ENCODE measurements around the gene ZMIZ1. TPM values are rescaled to one million over a fixed set of nuclear protein-coding genes. Genes with fewer than 3 reads are reported as not detected.

Gene ZMIZ1
- total RNA-seq, 4 donors from 2014 or later: 22.7 to 37.5 (median 31.7) TPM

DNA sequence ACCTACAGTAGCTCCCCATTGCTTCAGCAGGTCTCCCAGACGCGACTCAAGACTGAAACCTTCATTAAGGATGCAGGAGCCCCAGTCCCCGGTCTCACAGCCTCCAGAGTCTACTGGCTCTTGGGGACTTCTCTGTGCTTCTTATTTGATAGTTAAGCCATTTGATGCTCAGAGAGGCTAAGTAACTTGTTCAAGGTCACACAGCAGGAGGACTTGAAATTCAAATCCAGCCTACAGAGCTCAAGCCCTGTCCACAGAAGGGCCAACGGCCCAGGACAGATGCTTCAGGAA lies 21.2 kb upstream of the ZMIZ1 start:
- Histone ChIP-seq H3K4me1 (peaks cover 0 to 10% of the 10 kb centered on the region in 2 donors), H3K9me3 (no peaks in the 10 kb centered on the region), H3K4me3 (no peak overlapping the region), H3K27ac (no peak overlapping the region), H3K27me3 (no peaks in the 10 kb centered on the region), H3K36me3 (no peaks in the 10 kb centered on the region)
- TF ChIP-seq POLR2A (IDR thresholded peaks at IDR 0.05): no peak
- TF ChIP-seq CTCF (IDR thresholded peaks at IDR 0.05 in 4 of 5, conservative IDR thresholded peaks at IDR 0.05 in 1 of 5): no peak
- DNase-seq (no peak), ATAC-seq (no peak)
- in situ Hi-C loops (cut with MboI; ENCODE audit: low sequenced_read_pairs in 4 of 4): no loop called here
- intact Hi-C loops (cut with DNase I; ENCODE audit: low total_unique reads): no loop called here

GRCh38 chr10:79047875-79048638 lies 20.7 kb upstream of the ZMIZ1 start:
- Histone ChIP-seq H3K27ac (no peak overlapping the region), H3K27me3 (no peaks in the 10 kb centered on the region), H3K36me3 (no peaks in the 10 kb centered on the region), H3K9me3 (no peaks in the 10 kb centered on the region), H3K4me3 (no peak overlapping the region), H3K4me1 (peaks cover 0 to 10% of the 10 kb centered on the region in 2 donors)
- TF ChIP-seq POLR2A (IDR thresholded peaks at IDR 0.05): no peak
- TF ChIP-seq CTCF (IDR thresholded peaks at IDR 0.05 in 4 of 5, conservative IDR thresholded peaks at IDR 0.05 in 1 of 5): no peak
- DNase-seq: no peak
- in situ Hi-C loops (cut with MboI; ENCODE audit: low sequenced_read_pairs in 4 of 4): no loop called here
- intact Hi-C loops (cut with DNase I; ENCODE audit: low total_unique reads): no loop called here
- ATAC-seq: no peak

DNA sequence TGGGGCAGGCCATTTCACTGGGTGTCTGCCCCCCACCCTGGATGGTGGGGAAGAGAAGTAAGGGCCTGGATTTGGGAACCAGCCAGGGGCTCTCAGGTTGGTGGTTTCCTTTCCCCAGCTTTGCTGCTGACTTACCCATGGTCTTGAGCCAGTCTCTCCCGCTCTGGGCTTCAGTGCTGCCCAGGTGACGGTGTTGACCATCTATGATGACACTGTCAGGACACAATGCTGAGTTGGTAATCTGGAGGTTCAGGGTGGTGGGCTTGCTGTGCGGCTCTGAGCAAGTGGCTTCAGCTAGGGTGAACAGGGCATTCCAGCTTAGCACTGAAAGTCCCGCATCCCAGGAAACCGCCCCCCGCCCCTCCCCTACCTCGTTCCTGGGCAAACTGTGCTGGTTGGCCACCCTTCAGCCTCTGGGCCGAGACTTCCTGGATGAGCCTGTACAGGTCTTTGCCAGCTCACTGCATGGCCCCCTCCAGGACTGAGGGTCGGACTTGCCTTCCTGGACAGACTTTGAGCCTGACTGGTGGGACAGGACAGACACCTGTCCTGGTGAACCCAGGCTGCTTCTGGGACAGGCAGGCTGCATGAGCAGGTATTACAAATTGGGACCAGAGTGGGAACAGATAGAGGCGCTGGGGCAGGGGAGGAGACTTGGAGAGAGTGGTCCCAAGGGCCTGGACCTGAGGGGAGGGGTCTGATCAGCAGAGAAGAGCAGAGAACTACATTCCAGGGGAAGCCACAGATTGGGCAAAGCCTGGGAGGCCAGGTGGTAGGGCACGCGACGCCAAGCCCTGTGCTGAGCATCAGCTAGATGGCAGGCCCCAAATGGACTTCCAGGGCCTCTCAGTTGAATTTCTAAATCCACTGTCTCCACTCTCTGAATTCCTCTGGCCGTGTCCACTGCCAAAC lies 19.9 kb upstream of the ZMIZ1 start:
- Histone ChIP-seq H3K9me3 (no peaks in the 10 kb centered on the region), H3K4me3 (no peak overlapping the region), H3K27me3 (no peaks in the 10 kb centered on the region), H3K27ac (no peak overlapping the region), H3K36me3 (no peaks in the 10 kb centered on the region), H3K4me1 (peaks cover 0 to 10% of the 10 kb centered on the region in 2 donors)
- intact Hi-C loops (cut with DNase I; ENCODE audit: low total_unique reads): no loop called here
- in situ Hi-C loops (cut with MboI; ENCODE audit: low sequenced_read_pairs in 4 of 4): no loop called here
- DNase-seq (no peak), ATAC-seq (no peak)
- TF ChIP-seq CTCF (IDR thresholded peaks at IDR 0.05 in 4 of 5, conservative IDR thresholded peaks at IDR 0.05 in 1 of 5) (no peak), POLR2A (IDR thresholded peaks at IDR 0.05) (no peak)

GRCh38 chr10:79049931-79050895 lies 18.6 kb upstream of the ZMIZ1 start:
- ATAC-seq (no peak), DNase-seq (no peak)
- Histone ChIP-seq H3K4me1 (peaks cover 0 to 10% of the 10 kb centered on the region in 2 donors), H3K27ac (no peak overlapping the region), H3K4me3 (no peak overlapping the region), H3K27me3 (no peaks in the 10 kb centered on the region), H3K36me3 (no peaks in the 10 kb centered on the region), H3K9me3 (no peaks in the 10 kb centered on the region)
- intact Hi-C loops (cut with DNase I; ENCODE audit: low total_unique reads): no loop called here
- TF ChIP-seq CTCF (IDR thresholded peaks at IDR 0.05 in 4 of 5, conservative IDR thresholded peaks at IDR 0.05 in 1 of 5) (no peak), POLR2A (IDR thresholded peaks at IDR 0.05) (no peak)
- in situ Hi-C loops (cut with MboI; ENCODE audit: low sequenced_read_pairs in 4 of 4): no loop called here

Data from gastrocnemius medialis (tissue), 4 donors.